SU-DHL-6 (cell line): Measurements from ENCODE around the gene GRIK1.

Source experiments
- CTCF ChIP-seq: fragments of 200-600 bp; sonication (generic); IDR thresholded peaks from one replicate; pipeline ENCODE4 v1.5.1; 2017; ENCODE audit warnings: antibody characterized with exemption, mild to moderate bottlenecking, low read length, moderate library complexity; ENCODE audit not compliant: insufficient read depth, poor library complexity, severe bottlenecking
- EZH2phosphoT487 ChIP-seq: fragments of 200-600 bp; sonication (generic), shearing (Covaris generic); conservative IDR thresholded peaks from 2 replicates; pipeline ENCODE4 v1.6.1; 2018; ENCODE audit warnings: mild to moderate bottlenecking, antibody characterized with exemption, low read length, moderate library complexity, mixed read lengths

GRCh38 chr21:29749957-29750356, 189.8 kb downstream of the GRIK1 start:
- no peak for TF ChIP-seq CTCF
- TF ChIP-seq EZH2phosphoT487 = no peak
